Suprapubic skin (tissue), 4 donors: ENCODE results near the gene KNG1. TPM values are rescaled to one million over a fixed set of nuclear protein-coding genes. Genes with fewer than 3 reads are reported as not detected.

Experiments used
- DNase-seq, 2 donors: peaks; one replicate each; pipeline ENCODE4 v3.0.0-alpha.2; 2019; ENCODE audit warnings: low spot score in 2 of 2
- H3K27ac ChIP-seq: fragments of 200-600 bp; sonication (generic); one replicate; pipeline ENCODE4 v1.5.1; 2019
- H3K27me3 ChIP-seq: fragments of 200-600 bp; sonication (generic); one replicate; pipeline ENCODE4 v1.5.1; 2019
- H3K36me3 ChIP-seq: fragments of 200-600 bp; sonication (generic); one replicate; pipeline ENCODE4 v1.5.1; 2019
- H3K4me1 ChIP-seq: fragments of 200-600 bp; sonication (generic); one replicate; pipeline ENCODE4 v1.5.1; 2019
- H3K4me3 ChIP-seq: fragments of 200-600 bp; sonication (generic); one replicate; pipeline ENCODE4 v1.5.1; 2019; ENCODE audit warnings: mild to moderate bottlenecking
- H3K9me3 ChIP-seq: fragments of 200-600 bp; sonication (generic); one replicate; pipeline ENCODE4 v1.5.1; 2019
- CTCF ChIP-seq, 2 donors: fragments of 200-600 bp in 1 of 2; fragments of 450-650 bp in 1 of 2; sonication (generic) in 1 of 2; IDR thresholded peaks; one replicate each; pipeline ENCODE4 v1.5.1; 2016 to 2019; ENCODE audit warnings: antibody characterized with exemption in 2 of 2, mild to moderate bottlenecking in 1 of 2, moderate library complexity in 1 of 2
- EP300 ChIP-seq: sonication (generic); formaldehyde crosslinking; IDR thresholded peaks from one replicate; pipeline ENCODE4 v1.6.1; 2017; ENCODE audit warnings: antibody characterized with exemption
- POLR2A ChIP-seq, 2 donors: fragments of 450-650 bp; IDR thresholded peaks; one replicate each; pipeline ENCODE4 v1.6.1; 2017; ENCODE audit warnings: antibody characterized with exemption in 2 of 2, mild to moderate bottlenecking in 2 of 2, moderate library complexity in 2 of 2
- POLR2AphosphoS5 ChIP-seq, 3 donors: sonication (generic); formaldehyde crosslinking; IDR thresholded peaks; one replicate each; pipeline ENCODE4 v1.6.1; 2017; ENCODE audit warnings: antibody characterized with exemption in 3 of 3
- WGBS: methylation state at CpG from one replicate; pipeline ENCODE4 v1.1.5; 2018; 5-methylcytosine and 5-hydroxymethylcytosine counted together
- total RNA-seq, 4 donors: library from RNA; depleted of rRNA; stranded (reverse); fragments of >200 nt; gene quantifications; one replicate each; pipeline ENCODE4 v1.1.0, GENCODE V29; 2016

Gene KNG1
- total RNA-seq, 4 donors from 2014 or later, result 0.44 to 1.9 TPM; not detected in 2

GRCh38 chr3:186775999-186776398 is 58.8 kb downstream of the KNG1 start:
- no peaks in the 10 kb centered on the region for H3K9me3 ChIP-seq
- no peak overlapping the region for H3K4me3 ChIP-seq
- TF ChIP-seq CTCF (IDR thresholded peaks at IDR 0.05), result no peak
- 77% methylated on average over 7 of the region's 8 CpGs for WGBS
- H3K36me3 ChIP-seq, result no peaks in the 10 kb centered on the region
- no peaks in the 10 kb centered on the region for H3K27me3 ChIP-seq
- H3K4me1 ChIP-seq, result peaks cover 12% of the 10 kb centered on the region
- no peak overlapping the region for H3K27ac ChIP-seq
- DNase-seq, result no peak

- H3K4me1 ChIP-seq, result peaks cover 4% of the 10 kb centered on the region
- no peak overlapping the region for H3K27ac ChIP-seq
- TF ChIP-seq EP300 (no peak), CTCF (IDR thresholded peaks at IDR 0.05) (no peak), POLR2AphosphoS5 (IDR thresholded peaks at IDR 0.05) (no peak), POLR2A (IDR thresholded peaks at IDR 0.05) (no peak)
- no peak for DNase-seq
- no peaks in the 10 kb centered on the region for H3K27me3 ChIP-seq
- 93% methylated on average over 5 of the region's 5 CpGs for WGBS
- no peaks in the 10 kb centered on the region for H3K36me3 ChIP-seq
- H3K4me3 ChIP-seq, result no peak overlapping the region
- H3K9me3 ChIP-seq, result no peaks in the 10 kb centered on the region
Measured at GRCh38 chr3:186779204-186779603, 62.0 kb downstream of the KNG1 start.

GRCh38 chr3:186782542-186783057 is 65.4 kb downstream of the KNG1 start:
- Histone ChIP-seq H3K9me3 (no peaks in the 10 kb centered on the region), H3K27ac (peak overlapping the region; percentile 96), H3K27me3 (no peaks in the 10 kb centered on the region), H3K4me1 (peaks cover 38% of the 10 kb centered on the region), H3K36me3 (peaks cover 28% of the 10 kb centered on the region), H3K4me3 (peak overlapping the region; percentile 74)
- 4% methylated on average over 21 of the region's 21 CpGs for WGBS
- TF ChIP-seq POLR2AphosphoS5 (IDR thresholded peaks at IDR 0.05) (no peak), POLR2A (IDR thresholded peaks at IDR 0.05) (no peak), CTCF (IDR thresholded peaks at IDR 0.05) (no peak), EP300 (no peak)
- DNase-seq, result no peak

GRCh38 chr3:186783058-186783730 is 66.0 kb downstream of the KNG1 start, which contains the start of gene EIF4A2:
Gene EIF4A2, plus strand, starts transcription at chr3:186783577. Its CDS starts 34 bp downstream, at chr3:186783611.
- no peak for TF ChIP-seq CTCF (IDR thresholded peaks at IDR 0.05)
- peak; percentile 93 to 99 (median 97) for TF ChIP-seq POLR2AphosphoS5 (IDR thresholded peaks at IDR 0.05)
- no peak for TF ChIP-seq EP300
- TF ChIP-seq POLR2A (IDR thresholded peaks at IDR 0.05), result peak; percentile 96 to 97
- Histone ChIP-seq H3K27ac (peak within 1 kb of the TSS; percentile 96), H3K27me3 (no peaks in the 10 kb centered on the region), H3K4me1 (peaks cover 44% of the 10 kb centered on the region), H3K9me3 (no peaks in the 10 kb centered on the region), H3K4me3 (peak within 1 kb of the TSS; percentile 74), H3K36me3 (peaks cover 34% of the 10 kb centered on the region)
- DNase-seq, result peak; percentile 94 to 95
- WGBS, result under 1% methylated on average over 40 of the region's 60 CpGs

GRCh38 chr3:186783731-186784515 is 66.8 kb downstream of the KNG1 start:
- TF ChIP-seq CTCF (IDR thresholded peaks at IDR 0.05), result no peak
- TF ChIP-seq POLR2A (IDR thresholded peaks at IDR 0.05), result peak in 1 of 2 donors; percentile 42
- TF ChIP-seq POLR2AphosphoS5 (IDR thresholded peaks at IDR 0.05), result peak; percentile 49 to 87 (median 62)
- Histone ChIP-seq H3K4me3 (peak overlapping the region; percentile 74), H3K36me3 (peaks cover 42% of the 10 kb centered on the region), H3K27ac (peak overlapping the region; percentile 96), H3K9me3 (no peaks in the 10 kb centered on the region), H3K27me3 (no peaks in the 10 kb centered on the region), H3K4me1 (peaks cover 48% of the 10 kb centered on the region)
- under 1% methylated on average over 50 of the region's 56 CpGs for WGBS
- DNase-seq, result peak; percentile 91 to 93
